K562 (cell line): ENCODE measurements around the gene EPHB3. TPM values are rescaled to one million over a fixed set of nuclear protein-coding genes. Genes with fewer than 3 reads are reported as not detected.
"Not testable (repeated sequence)": the region's sequence is repeated elsewhere in the genome, so short reads cannot be mapped to it uniquely, and the experiment has no call there.

Experiments used
- ATAC-seq: fragments of 200-7000 bp; cut with Tn5 transposase; 3 replicates; pipeline ENCODE4 v1.9.1; 2020; ENCODE audit warnings: moderate library complexity
- BruUV-seq: library from RNA; stranded (reverse); fragments of 400-500 nt; replicated peaks from 2 replicates; lab custom pipeline; 2021; lab: Mats Ljungman, UMichigan
- CTCF ChIA-PET: fragments of 300-600 bp; formaldehyde crosslinking; extraction: SDS; loops from one replicate; lab custom pipeline; 2021; ENCODE audit warnings: low intra/inter-chr PET ratio; lab: Yijun Ruan, JAX
- POLR2A ChIA-PET: fragments of 300-600, 350-650 bp; sonication (Branson Sonifier 250); formaldehyde crosslinking; extraction: SDS; loops from one replicate; lab custom pipeline; 2021; ENCODE audit warnings: antibody characterized with exemption, inconsistent platforms; lab: Yijun Ruan, JAX
- DNase-seq, 4 experiments: peaks; one replicate each; pipeline versions ENCODE4 v3.0.0 to v3.0.0-alpha.2; 2011 to 2018; ENCODE audit warnings: low spot score in 3 of 4, mixed read lengths in 3 of 4; ENCODE audit errors: extremely low read depth in 1 of 4
- FAIRE-seq: peaks from 2 replicates; lab custom pipeline; 2011; peaks lifted over from hg19 to GRCh38; lab: Jason Lieb, UNC
- H2AFZ ChIP-seq: 2 replicates; pipeline ENCODE4 v1.6.0; 2011; ENCODE audit warnings: low read depth, low read length, control low read depth, inconsistent platforms
- H3K27ac ChIP-seq: fragments of 200-600 bp; 3 replicates; pipeline ENCODE4 v1.8.0; 2011; ENCODE audit warnings: low read depth, mild to moderate bottlenecking, control low read depth, inconsistent platforms, low read length, moderate library complexity, mixed read lengths; ENCODE audit errors: extremely low read depth
- H3K27me3 ChIP-seq, 2 experiments: fragments of 300-600 bp in 1 of 2; 2 replicates in 1 of 2; 3 replicates in 1 of 2; pipeline versions ENCODE4 v1.6.0 to v1.8.0; 2011; ENCODE audit warnings: inconsistent platforms in 2 of 2, low read length in 2 of 2, mild to moderate bottlenecking in 1 of 2, mixed read lengths in 1 of 2, moderate library complexity in 1 of 2; ENCODE audit not compliant: control insufficient read depth in 2 of 2, insufficient read depth in 2 of 2
- H3K36me3 ChIP-seq: fragments of 300-600 bp; 3 replicates; pipeline ENCODE4 v1.8.0; 2011; ENCODE audit warnings: mild to moderate bottlenecking, low read length, inconsistent platforms; ENCODE audit not compliant: control insufficient read depth, insufficient read depth
- H3K4me1 ChIP-seq, 2 experiments: fragments of 200-600 bp in 1 of 2; replicated peaks in 1 of 2; 2 replicates in 1 of 2; 3 replicates in 1 of 2; pipeline versions ENCODE4 v1.5.1 to v1.8.0; 2011; ENCODE audit warnings: inconsistent platforms in 2 of 2, low read length in 2 of 2, mild to moderate bottlenecking in 1 of 2, mixed read lengths in 1 of 2, moderate library complexity in 1 of 2; ENCODE audit not compliant: control insufficient read depth in 2 of 2, insufficient read depth in 2 of 2
- H3K4me2 ChIP-seq: 2 replicates; pipeline ENCODE4 v1.6.1; 2011; ENCODE audit warnings: low read length, control low read depth, inconsistent platforms, mixed read lengths; ENCODE audit not compliant: insufficient read depth
- H3K4me3 ChIP-seq: fragments of 200-600 bp; sonication (generic), shearing (Covaris generic); 2 replicates; pipeline ENCODE4 v1.5.1; 2016; ENCODE audit warnings: control low read depth, inconsistent platforms
- H3K79me2 ChIP-seq: fragments of 200-600 bp; 3 replicates; pipeline ENCODE4 v1.8.0; 2011; ENCODE audit warnings: low read length, inconsistent platforms; ENCODE audit not compliant: control insufficient read depth, insufficient read depth
- H3K9ac ChIP-seq, 2 experiments: 2 replicates each; pipeline versions ENCODE4 v1.6.0 to v1.6.1; 2011; ENCODE audit warnings: low read depth in 2 of 2, low read length in 2 of 2, control low read depth in 1 of 2, inconsistent platforms in 1 of 2, mild to moderate bottlenecking in 1 of 2, mixed read lengths in 1 of 2; ENCODE audit not compliant: insufficient read depth in 1 of 2
- H3K9me1 ChIP-seq: one replicate; pipeline ENCODE4 v1.6.0; 2011; ENCODE audit warnings: inconsistent platforms, mild to moderate bottlenecking, low read length, moderate library complexity; ENCODE audit not compliant: control insufficient read depth, insufficient read depth
- H3K9me3 ChIP-seq: replicated peaks from 2 replicates; pipeline ENCODE4 v1.5.1; 2011; ENCODE audit warnings: low read depth, low read length, inconsistent platforms; ENCODE audit not compliant: control insufficient read depth, insufficient read depth
- H4K20me1 ChIP-seq: replicated peaks from 2 replicates; pipeline ENCODE4 v1.6.1; 2011; ENCODE audit warnings: low read length, inconsistent platforms, mixed read lengths; ENCODE audit not compliant: control insufficient read depth, insufficient read depth
- CHCHD3 ChIP-seq: fragments of 250-450 bp; sonication (Bioruptor Pico); IDR thresholded peaks from 2 replicates; pipeline ENCODE4 v2.1.2; 2022; ENCODE audit warnings: mild to moderate bottlenecking
- SRSF3 ChIP-seq: fragments of 200-400 bp; formaldehyde crosslinking; IDR thresholded peaks from 2 replicates; pipeline ENCODE4 v1.6.1; 2016; ENCODE audit warnings: mild to moderate bottlenecking, low read length, moderate library complexity; ENCODE audit not compliant: insufficient read depth
- TCF3 ChIP-seq: sonication (generic); formaldehyde crosslinking; IDR thresholded peaks from 2 replicates; pipeline ENCODE4 v1.4.0; 2020; ENCODE audit warnings: mild to moderate bottlenecking, missing genetic modification reagents
- WGBS: fragments of 100-300 bp; shearing (Covaris generic); methylation state at CpG from one replicate; pipeline ENCODE4 v1.1.6; 2016; ENCODE audit warnings: low coverage, mixed read lengths; ENCODE audit not compliant: insufficient coverage; ENCODE audit errors: missing lambda C conversion rate; 5-methylcytosine and 5-hydroxymethylcytosine counted together
- in situ Hi-C: fragments of 300-500 bp; cut with MboI; formaldehyde crosslinking; loops from 4 replicates; pipeline ENCODE4 v1.15.0; 2018; ENCODE audit warnings: inconsistent platforms, mixed read lengths
- intact Hi-C: fragments of 100-400 bp; cut with micrococcal nuclease; formaldehyde crosslinking; loops from 2 replicates; pipeline ENCODE4 v1.14.2; 2022
- polyA plus RNA-seq, 8 experiments: library from polyadenylated mRNA; depleted of rRNA in 4 of 8; stranded (reverse) in 5 of 8; unstranded in 3 of 8; fragments of >200 nt; fragmentation: Nextera tagmentation in 2 of 8; fragmentation: Illumina TruSeq in 1 of 8; extraction: Ambion mirVana in 2 of 8; extraction: Trizol in 1 of 8; gene quantifications; 2 replicates each; pipeline versions ENCODE4 v1.2.1 to v1.2.3, GENCODE V29; 2011 to 2014; ENCODE audit warnings: inconsistent platforms in 1 of 8, missing spikeins in 1 of 8
- total RNA-seq, 7 experiments: library from RNA; depleted of rRNA in 6 of 7; stranded (reverse); fragments of >200 nt in 6 of 7; fragmentation: Illumina TruSeq in 2 of 7; extraction: Trizol in 2 of 7; gene quantifications; 2 replicates each; pipeline versions ENCODE4 v1.2.1 to v1.2.3, GENCODE V29; 2011 to 2021; ENCODE audit warnings: low replicate concordance in 1 of 7
- TF ChIP-seq, protein P1 (sequence below): IDR thresholded peaks from 2 replicates; pipeline ENCODE4 v1.6.1; 2012; ENCODE audit warnings: low read depth, low read length, improper control_type of control experiment, borderline replicate concordance

The EPHB3 gene
- total and polyA plus RNA-seq, 9 of the 15 experiments (the other 6 are each of a cell fraction or from before 2014, with no cell fraction given), result not detected

- TF ChIP-seq, protein P1, sequence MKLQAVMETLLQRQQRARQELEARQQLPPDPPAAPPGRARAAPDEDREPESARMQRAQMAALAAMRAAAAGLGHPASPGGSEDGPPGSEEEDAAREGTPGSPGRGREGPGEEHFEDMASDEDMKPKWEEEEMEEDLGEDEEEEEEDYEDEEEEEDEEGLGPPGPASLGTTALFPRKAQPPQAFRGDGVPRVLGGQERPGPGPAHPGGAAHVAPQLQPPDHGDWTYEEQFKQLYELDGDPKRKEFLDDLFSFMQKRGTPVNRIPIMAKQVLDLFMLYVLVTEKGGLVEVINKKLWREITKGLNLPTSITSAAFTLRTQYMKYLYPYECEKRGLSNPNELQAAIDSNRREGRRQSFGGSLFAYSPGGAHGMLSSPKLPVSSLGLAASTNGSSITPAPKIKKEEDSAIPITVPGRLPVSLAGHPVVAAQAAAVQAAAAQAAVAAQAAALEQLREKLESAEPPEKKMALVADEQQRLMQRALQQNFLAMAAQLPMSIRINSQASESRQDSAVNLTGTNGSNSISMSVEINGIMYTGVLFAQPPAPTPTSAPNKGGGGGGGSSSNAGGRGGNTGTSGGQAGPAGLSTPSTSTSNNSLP, result no peak
- TF ChIP-seq SRSF3 (no peak), CHCHD3 (CRISPR knock-in tag) (no peak), TCF3 (no peak)
These were observed 54.9 kb downstream of the EPHB3 start (continued) for GRCh38 chr3:184616436-184616835.

GRCh38 chr3:184617306-184617705, 55.7 kb downstream of the EPHB3 start:
- no CpG with 5 or more reads among the region's 4 CpGs for WGBS

More at GRCh38 chr3:184617306-184617705, 55.7 kb downstream of the EPHB3 start:
- H3K9me1 ChIP-seq, FAIRE-seq, H2AFZ ChIP-seq, H3K4me3 ChIP-seq, in situ Hi-C loops, CTCF ChIA-PET, POLR2A ChIA-PET, H3K79me2 ChIP-seq, intact Hi-C loops, DNase-seq, BruUV-seq, H3K4me1 ChIP-seq, H3K36me3 ChIP-seq, H3K9me3 ChIP-seq, H3K9ac ChIP-seq, H3K27ac ChIP-seq, H3K4me2 ChIP-seq, H4K20me1 ChIP-seq, ATAC-seq: not testable (repeated sequence)
- H3K27me3 ChIP-seq, result peaks cover 27 to 66% of the 10 kb centered on the region in 2 experiments
